ENCODE results near the gene SMIM13.
"Not testable (repeated sequence)": the region's sequence is repeated elsewhere in the genome, so short reads cannot be mapped to it uniquely, and the experiment has no call there.

Gene SMIM13

DNA sequence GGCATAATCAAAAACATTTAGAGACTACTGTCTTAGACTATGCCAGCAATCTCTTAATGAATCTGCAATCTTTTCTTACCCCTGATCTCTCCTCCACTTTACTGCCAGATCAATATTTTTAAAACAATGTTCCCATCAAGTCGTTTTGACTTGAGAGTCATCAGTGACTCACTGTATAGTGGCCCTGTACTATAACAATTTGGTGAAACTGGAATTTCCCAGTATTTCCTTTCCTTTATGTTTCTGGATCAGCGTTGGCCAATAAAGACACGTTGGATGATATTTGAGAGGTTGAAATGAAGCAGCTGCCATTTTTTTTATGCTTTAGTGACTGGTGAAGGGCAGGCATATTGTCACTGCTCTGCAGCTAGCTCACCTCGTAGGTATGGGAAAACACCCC, 10.1 kb upstream of the SMIM13 start:
- Histone ChIP-seq H3K27me3 (ENCODE audit: control insufficient read depth in 5 of 5, insufficient read depth in 4 of 5, low read length in 5 of 5) (peaks cover 0 to 5% (median 0%) of the 10 kb centered on the region in 5 donors), H3K4me1 (ENCODE audit: control insufficient read depth in 5 of 5, insufficient read depth in 5 of 5, low read length in 5 of 5) (no peaks in the 10 kb centered on the region), H3K9me3 (ENCODE audit: control insufficient read depth in 5 of 5, low read length in 5 of 5) (no peaks in the 10 kb centered on the region), H3K27ac (ENCODE audit: low read depth, low read length) (no peak overlapping the region), H3K9ac (ENCODE audit: low read length in 5 of 5) (no peak overlapping the region), H3K36me3 (ENCODE audit: control insufficient read depth in 5 of 5, insufficient read depth in 5 of 5, low read length in 5 of 5) (no peaks in the 10 kb centered on the region), H3K4me3 (ENCODE audit: low read depth in 1 of 5, low read length in 5 of 5) (no peak overlapping the region)

DNA sequence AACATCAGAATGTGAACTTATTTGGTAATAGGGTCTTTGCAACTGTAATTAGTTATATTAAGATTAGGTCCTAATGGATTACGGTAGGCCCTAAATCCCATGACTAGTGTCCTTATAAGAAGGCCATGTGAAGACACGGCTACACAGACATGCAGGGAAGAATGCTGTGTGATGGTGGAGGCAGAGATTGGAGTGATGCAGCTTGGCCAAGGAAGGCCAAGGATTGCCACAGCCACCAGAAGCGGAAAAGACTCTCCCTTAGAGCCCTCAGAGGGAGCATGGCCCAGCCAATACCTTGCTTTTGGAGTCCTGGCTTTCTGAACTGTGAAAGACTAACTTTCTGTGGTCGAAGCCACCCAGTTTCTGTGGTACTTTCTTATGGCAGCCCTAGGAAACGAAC, 9.7 kb upstream of the SMIM13 start:
- H3K4me3 ChIP-seq (ENCODE audit: low read depth in 1 of 5, low read length in 5 of 5) = no peak overlapping the region
- H3K27me3 ChIP-seq (ENCODE audit: control insufficient read depth in 5 of 5, insufficient read depth in 4 of 5, low read length in 5 of 5) = peaks cover 0 to 5% (median 0%) of the 10 kb centered on the region in 5 donors
- H3K4me1 ChIP-seq (ENCODE audit: control insufficient read depth in 5 of 5, insufficient read depth in 5 of 5, low read length in 5 of 5) = no peaks in the 10 kb centered on the region
- no peaks in the 10 kb centered on the region for H3K9me3 ChIP-seq (ENCODE audit: control insufficient read depth in 5 of 5, low read length in 5 of 5)
- no peak overlapping the region for H3K9ac ChIP-seq (ENCODE audit: low read length in 5 of 5)
- H3K27ac ChIP-seq (ENCODE audit: low read depth, low read length) = no peak overlapping the region
- H3K36me3 ChIP-seq (ENCODE audit: control insufficient read depth in 5 of 5, insufficient read depth in 5 of 5, low read length in 5 of 5) = no peaks in the 10 kb centered on the region

GRCh38 chr6:11085758-11086435, 7.7 kb upstream of the SMIM13 start:
- H3K4me3 ChIP-seq (ENCODE audit: low read depth in 1 of 5, low read length in 5 of 5) = no peak overlapping the region
- peaks cover 0 to 5% (median 0%) of the 10 kb centered on the region in 5 donors for H3K27me3 ChIP-seq (ENCODE audit: control insufficient read depth in 5 of 5, insufficient read depth in 4 of 5, low read length in 5 of 5)
- no peak overlapping the region for H3K9ac ChIP-seq (ENCODE audit: low read length in 5 of 5)
- H3K27ac ChIP-seq (ENCODE audit: low read depth, low read length) = no peak overlapping the region
- no peaks in the 10 kb centered on the region for H3K36me3 ChIP-seq (ENCODE audit: control insufficient read depth in 5 of 5, insufficient read depth in 5 of 5, low read length in 5 of 5)
- no peaks in the 10 kb centered on the region for H3K9me3 ChIP-seq (ENCODE audit: control insufficient read depth in 5 of 5, low read length in 5 of 5)
- H3K4me1 ChIP-seq (ENCODE audit: control insufficient read depth in 5 of 5, insufficient read depth in 5 of 5, low read length in 5 of 5) = no peaks in the 10 kb centered on the region

DNA sequence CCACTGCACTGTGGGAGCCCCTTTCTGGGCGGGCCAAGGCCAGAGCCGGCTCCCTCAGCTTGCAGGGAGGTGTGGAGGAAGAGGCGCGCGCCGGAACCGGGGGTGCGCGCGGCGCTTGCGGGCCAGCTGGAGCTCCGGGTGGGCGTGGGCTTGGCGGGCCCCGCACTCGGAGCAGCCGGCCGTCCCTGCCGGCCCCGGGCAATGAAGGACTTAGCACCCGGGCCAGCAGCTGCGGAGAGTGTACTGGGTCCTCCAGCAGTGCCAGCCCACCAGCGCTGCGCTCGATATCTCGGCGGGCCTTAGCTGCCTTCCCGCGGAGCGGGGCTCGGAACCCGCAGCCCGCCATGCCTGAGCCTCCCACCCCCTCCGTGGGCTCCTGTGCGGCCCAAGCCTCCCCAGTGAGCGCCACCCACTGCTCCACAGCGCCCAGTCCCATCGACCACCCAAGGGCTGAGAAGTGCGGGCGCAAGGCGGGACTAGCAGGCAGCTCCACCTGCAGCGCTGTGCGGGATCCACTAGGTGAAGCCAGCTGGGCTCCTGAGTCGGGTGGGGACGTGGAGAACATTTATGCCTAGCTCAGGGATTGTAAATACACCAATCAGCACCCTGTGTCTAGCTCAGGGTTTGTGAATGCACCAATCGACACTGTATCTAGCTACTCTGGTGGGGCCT, 6.4 kb upstream of the SMIM13 start:
- not testable (repeated sequence) for H3K4me3 ChIP-seq (ENCODE audit: low read depth in 1 of 5, low read length in 5 of 5); H3K27me3 ChIP-seq (ENCODE audit: control insufficient read depth in 5 of 5, insufficient read depth in 4 of 5, low read length in 5 of 5); H3K36me3 ChIP-seq (ENCODE audit: control insufficient read depth in 5 of 5, insufficient read depth in 5 of 5, low read length in 5 of 5); H3K9ac ChIP-seq (ENCODE audit: low read length in 5 of 5); H3K9me3 ChIP-seq (ENCODE audit: control insufficient read depth in 5 of 5, low read length in 5 of 5); H3K27ac ChIP-seq (ENCODE audit: low read depth, low read length); H3K4me1 ChIP-seq (ENCODE audit: control insufficient read depth in 5 of 5, insufficient read depth in 5 of 5, low read length in 5 of 5)

DNA sequence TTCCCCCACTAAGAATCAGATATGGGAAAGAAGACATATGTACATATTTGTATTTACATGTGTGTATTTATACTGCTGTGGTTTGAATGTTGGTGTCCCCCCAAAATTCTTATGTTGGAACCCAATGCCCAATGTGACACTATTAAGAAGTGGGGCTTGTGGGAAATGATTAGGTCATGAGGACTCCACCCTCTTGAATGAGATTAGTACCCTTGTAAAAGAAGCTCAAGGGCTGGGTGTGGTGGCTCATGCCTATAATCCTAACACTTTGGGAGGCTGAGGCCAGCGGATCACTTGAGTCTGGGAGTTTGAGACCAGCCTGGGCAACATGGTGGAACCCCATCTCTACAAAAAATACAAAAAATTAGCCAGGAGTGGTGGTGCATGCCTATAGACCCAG, 3.9 kb upstream of the SMIM13 start:
- Histone ChIP-seq H3K9ac (ENCODE audit: low read length in 5 of 5) (no peak overlapping the region), H3K36me3 (ENCODE audit: control insufficient read depth in 5 of 5, insufficient read depth in 5 of 5, low read length in 5 of 5) (no peaks in the 10 kb centered on the region), H3K4me3 (ENCODE audit: low read depth in 1 of 5, low read length in 5 of 5) (no peak overlapping the region), H3K27me3 (ENCODE audit: control insufficient read depth in 5 of 5, insufficient read depth in 4 of 5, low read length in 5 of 5) (no peaks in the 10 kb centered on the region), H3K4me1 (ENCODE audit: control insufficient read depth in 5 of 5, insufficient read depth in 5 of 5, low read length in 5 of 5) (peaks cover 0 to 12% (median 10%) of the 10 kb centered on the region in 5 donors), H3K9me3 (ENCODE audit: control insufficient read depth in 5 of 5, low read length in 5 of 5) (no peaks in the 10 kb centered on the region), H3K27ac (ENCODE audit: low read depth, low read length) (no peak overlapping the region)

- H3K4me3 ChIP-seq (ENCODE audit: low read depth in 1 of 5, low read length in 5 of 5); H3K27ac ChIP-seq (ENCODE audit: low read depth, low read length); H3K27me3 ChIP-seq (ENCODE audit: control insufficient read depth in 5 of 5, insufficient read depth in 4 of 5, low read length in 5 of 5); H3K36me3 ChIP-seq (ENCODE audit: control insufficient read depth in 5 of 5, insufficient read depth in 5 of 5, low read length in 5 of 5); H3K9ac ChIP-seq (ENCODE audit: low read length in 5 of 5); H3K9me3 ChIP-seq (ENCODE audit: control insufficient read depth in 5 of 5, low read length in 5 of 5): not testable (repeated sequence)
- H3K4me1 ChIP-seq (ENCODE audit: control insufficient read depth in 5 of 5, insufficient read depth in 5 of 5, low read length in 5 of 5) = peaks cover 4 to 24% (median 19%) of the 10 kb centered on the region in 5 donors
These were observed 2.5 kb upstream of the SMIM13 start for GRCh38 chr6:11091141-11091540.

GRCh38 chr6:11092668-11093375, 812 bp upstream of the SMIM13 start:
- Histone ChIP-seq H3K27ac (ENCODE audit: low read depth, low read length) (peak overlapping the region; percentile 87), H3K9me3 (ENCODE audit: control insufficient read depth in 5 of 5, low read length in 5 of 5) (no peaks in the 10 kb centered on the region), H3K36me3 (ENCODE audit: control insufficient read depth in 5 of 5, insufficient read depth in 5 of 5, low read length in 5 of 5) (no peaks in the 10 kb centered on the region), H3K4me3 (ENCODE audit: low read depth in 1 of 5, low read length in 5 of 5) (peak overlapping the region; percentile 90 to 100 (median 96)), H3K9ac (ENCODE audit: low read length in 5 of 5) (peak overlapping the region; percentile 56 to 93 (median 90)), H3K27me3 (ENCODE audit: control insufficient read depth in 5 of 5, insufficient read depth in 4 of 5, low read length in 5 of 5) (no peaks in the 10 kb centered on the region), H3K4me1 (ENCODE audit: control insufficient read depth in 5 of 5, insufficient read depth in 5 of 5, low read length in 5 of 5) (peaks cover 4 to 24% (median 19%) of the 10 kb centered on the region in 5 donors)

GRCh38 chr6:11093376-11093625, 333 bp upstream of the SMIM13 start:
- Histone ChIP-seq H3K4me1 (ENCODE audit: control insufficient read depth in 5 of 5, insufficient read depth in 5 of 5, low read length in 5 of 5) (peaks cover 4 to 24% (median 19%) of the 10 kb centered on the region in 5 donors), H3K36me3 (ENCODE audit: control insufficient read depth in 5 of 5, insufficient read depth in 5 of 5, low read length in 5 of 5) (no peaks in the 10 kb centered on the region), H3K27ac (ENCODE audit: low read depth, low read length) (peak overlapping the region; percentile 87), H3K4me3 (ENCODE audit: low read depth in 1 of 5, low read length in 5 of 5) (peak overlapping the region; percentile 90 to 100 (median 96)), H3K9me3 (ENCODE audit: control insufficient read depth in 5 of 5, low read length in 5 of 5) (no peaks in the 10 kb centered on the region), H3K9ac (ENCODE audit: low read length in 5 of 5) (peak overlapping the region; percentile 56 to 93 (median 90)), H3K27me3 (ENCODE audit: control insufficient read depth in 5 of 5, insufficient read depth in 4 of 5, low read length in 5 of 5) (no peaks in the 10 kb centered on the region)

DNA sequence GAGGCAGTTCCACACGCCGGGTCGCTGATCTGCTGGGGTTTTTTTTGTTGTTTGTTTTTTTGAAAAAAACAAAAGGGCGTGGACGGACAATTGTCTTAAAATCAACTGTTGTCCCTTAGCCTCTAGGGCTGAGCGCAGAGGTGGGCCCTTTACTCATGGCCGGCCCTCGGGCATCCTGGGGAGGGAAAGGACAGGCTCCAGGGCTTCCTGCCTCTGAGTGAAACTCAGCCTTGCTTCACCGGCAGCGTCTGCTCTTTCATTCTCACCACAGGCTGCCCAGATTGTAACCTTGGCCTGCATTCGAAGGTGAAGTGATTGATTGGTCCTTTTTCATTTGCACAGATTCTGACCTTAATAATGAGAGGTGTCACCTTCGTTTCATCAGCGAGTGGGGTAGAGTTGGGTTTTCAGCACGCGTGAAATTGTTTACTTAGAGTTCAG, 797 bp downstream of the SMIM13 start:
- no peaks in the 10 kb centered on the region for H3K9me3 ChIP-seq (ENCODE audit: control insufficient read depth in 5 of 5, low read length in 5 of 5)
- H3K27ac ChIP-seq (ENCODE audit: low read depth, low read length) = peak overlapping the region; percentile 87
- H3K27me3 ChIP-seq (ENCODE audit: control insufficient read depth in 5 of 5, insufficient read depth in 4 of 5, low read length in 5 of 5) = no peaks in the 10 kb centered on the region
- peak overlapping the region; percentile 87 to 100 (median 96) for H3K4me3 ChIP-seq (ENCODE audit: low read depth in 1 of 5, low read length in 5 of 5)
- H3K36me3 ChIP-seq (ENCODE audit: control insufficient read depth in 5 of 5, insufficient read depth in 5 of 5, low read length in 5 of 5) = no peaks in the 10 kb centered on the region
- H3K9ac ChIP-seq (ENCODE audit: low read length in 5 of 5) = peak overlapping the region; percentile 56 to 81 (median 78)
- H3K4me1 ChIP-seq (ENCODE audit: control insufficient read depth in 5 of 5, insufficient read depth in 5 of 5, low read length in 5 of 5) = peaks cover 4 to 24% (median 19%) of the 10 kb centered on the region in 5 donors

- Histone ChIP-seq H3K4me3 (ENCODE audit: low read depth in 1 of 5, low read length in 5 of 5) (peak overlapping the region; percentile 87 to 100 (median 96)), H3K4me1 (ENCODE audit: control insufficient read depth in 5 of 5, insufficient read depth in 5 of 5, low read length in 5 of 5) (peaks cover 4 to 24% (median 19%) of the 10 kb centered on the region in 5 donors), H3K27me3 (ENCODE audit: control insufficient read depth in 5 of 5, insufficient read depth in 4 of 5, low read length in 5 of 5) (no peaks in the 10 kb centered on the region), H3K36me3 (ENCODE audit: control insufficient read depth in 5 of 5, insufficient read depth in 5 of 5, low read length in 5 of 5) (no peaks in the 10 kb centered on the region), H3K9ac (ENCODE audit: low read length in 5 of 5) (peak overlapping the region; percentile 56 to 81 (median 78)), H3K9me3 (ENCODE audit: control insufficient read depth in 5 of 5, low read length in 5 of 5) (no peaks in the 10 kb centered on the region), H3K27ac (ENCODE audit: low read depth, low read length) (peak overlapping the region; percentile 87)
These were observed 1.3 kb downstream of the SMIM13 start for GRCh38 chr6:11094941-11095340.

Data from subcutaneous abdominal adipose tissue (tissue), 5 donors.